GM06990 (cell line): ENCODE data around the gene MMEL1.

ENCODE experiments used
- DNase-seq: peaks from one replicate; pipeline ENCODE4 v3.0.0-alpha.2; 2011; ENCODE audit not compliant: insufficient read length; ENCODE audit errors: extremely low read depth
- H3K27me3 ChIP-seq: replicated peaks from 2 replicates; pipeline ENCODE4 v1.6.0; 2011; ENCODE audit warnings: low read length; ENCODE audit not compliant: control insufficient read depth, insufficient read depth
- H3K36me3 ChIP-seq: 2 replicates; pipeline ENCODE4 v1.5.1; 2011; ENCODE audit warnings: low read length; ENCODE audit not compliant: control insufficient read depth, insufficient read depth
- H3K4me3 ChIP-seq: replicated peaks from 2 replicates; pipeline ENCODE4 v1.5.1; 2011; ENCODE audit warnings: low read depth, mild to moderate bottlenecking, control low read depth, low read length
- TF ChIP-seq, protein P1 (sequence below): IDR thresholded peaks from 2 replicates; pipeline ENCODE4 v1.5.1; 2011; ENCODE audit warnings: low read length, control low read depth, mild to moderate bottlenecking, inconsistent platforms; ENCODE audit not compliant: insufficient read depth, poor library complexity, severe bottlenecking

The MMEL1 gene

GRCh38 chr1:2640626-2641025, 7.8 kb upstream of the MMEL1 start:
- no peak for DNase-seq
- Histone ChIP-seq H3K36me3 (no peaks in the 10 kb centered on the region), H3K27me3 (no peaks in the 10 kb centered on the region), H3K4me3 (no peak overlapping the region)
- TF ChIP-seq, protein P1, sequence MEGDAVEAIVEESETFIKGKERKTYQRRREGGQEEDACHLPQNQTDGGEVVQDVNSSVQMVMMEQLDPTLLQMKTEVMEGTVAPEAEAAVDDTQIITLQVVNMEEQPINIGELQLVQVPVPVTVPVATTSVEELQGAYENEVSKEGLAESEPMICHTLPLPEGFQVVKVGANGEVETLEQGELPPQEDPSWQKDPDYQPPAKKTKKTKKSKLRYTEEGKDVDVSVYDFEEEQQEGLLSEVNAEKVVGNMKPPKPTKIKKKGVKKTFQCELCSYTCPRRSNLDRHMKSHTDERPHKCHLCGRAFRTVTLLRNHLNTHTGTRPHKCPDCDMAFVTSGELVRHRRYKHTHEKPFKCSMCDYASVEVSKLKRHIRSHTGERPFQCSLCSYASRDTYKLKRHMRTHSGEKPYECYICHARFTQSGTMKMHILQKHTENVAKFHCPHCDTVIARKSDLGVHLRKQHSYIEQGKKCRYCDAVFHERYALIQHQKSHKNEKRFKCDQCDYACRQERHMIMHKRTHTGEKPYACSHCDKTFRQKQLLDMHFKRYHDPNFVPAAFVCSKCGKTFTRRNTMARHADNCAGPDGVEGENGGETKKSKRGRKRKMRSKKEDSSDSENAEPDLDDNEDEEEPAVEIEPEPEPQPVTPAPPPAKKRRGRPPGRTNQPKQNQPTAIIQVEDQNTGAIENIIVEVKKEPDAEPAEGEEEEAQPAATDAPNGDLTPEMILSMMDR: no peak

DNA sequence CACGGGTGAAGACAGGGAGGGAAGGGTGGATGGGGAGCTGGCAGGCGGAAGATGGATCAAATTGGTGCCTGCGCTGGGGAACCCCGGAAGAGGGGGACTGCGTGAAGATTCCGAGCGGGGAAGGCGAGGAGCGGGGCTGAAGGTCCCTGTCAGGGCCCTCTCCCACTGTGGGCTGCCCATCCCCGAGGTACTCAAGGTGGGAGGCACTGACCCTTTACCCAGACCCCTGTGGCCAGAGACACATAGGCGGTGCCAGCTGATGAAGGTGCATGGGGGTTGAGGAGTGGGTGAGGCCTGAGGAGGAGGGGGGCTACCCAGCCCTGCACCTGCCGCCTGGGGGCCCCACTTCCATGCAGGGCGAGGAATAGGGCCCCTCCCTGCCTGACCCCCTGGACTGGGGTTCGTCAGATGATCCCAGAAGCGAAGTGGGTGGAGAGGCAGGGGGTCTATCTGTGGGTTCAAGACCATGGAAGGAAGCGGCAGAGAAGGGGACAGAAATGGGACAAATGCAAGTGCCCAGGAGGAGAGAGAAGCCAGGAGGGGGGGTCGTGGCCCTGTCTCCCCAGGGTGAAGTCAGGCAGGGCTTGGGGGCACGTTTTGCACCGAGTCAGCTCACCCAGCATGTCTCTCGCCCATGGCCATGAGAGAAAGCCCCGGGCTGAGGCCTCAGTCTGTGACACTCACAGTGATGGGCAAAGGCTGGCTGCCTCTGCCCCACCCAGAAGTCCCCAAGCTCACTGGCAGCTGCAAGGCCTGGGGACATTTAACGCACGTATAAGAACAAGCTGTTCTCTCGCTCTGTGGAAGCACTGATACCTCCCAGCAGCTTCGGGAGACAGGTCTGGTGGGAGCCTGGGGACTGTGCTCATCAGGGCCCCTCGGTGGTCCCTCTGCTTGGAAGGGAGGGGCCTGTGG, 7.0 kb upstream of the MMEL1 start:
- no peak for DNase-seq
- no peak overlapping the region for H3K4me3 ChIP-seq
- no peaks in the 10 kb centered on the region for H3K36me3 ChIP-seq
- TF ChIP-seq, protein P1: no peak
- H3K27me3 ChIP-seq: no peaks in the 10 kb centered on the region

DNA sequence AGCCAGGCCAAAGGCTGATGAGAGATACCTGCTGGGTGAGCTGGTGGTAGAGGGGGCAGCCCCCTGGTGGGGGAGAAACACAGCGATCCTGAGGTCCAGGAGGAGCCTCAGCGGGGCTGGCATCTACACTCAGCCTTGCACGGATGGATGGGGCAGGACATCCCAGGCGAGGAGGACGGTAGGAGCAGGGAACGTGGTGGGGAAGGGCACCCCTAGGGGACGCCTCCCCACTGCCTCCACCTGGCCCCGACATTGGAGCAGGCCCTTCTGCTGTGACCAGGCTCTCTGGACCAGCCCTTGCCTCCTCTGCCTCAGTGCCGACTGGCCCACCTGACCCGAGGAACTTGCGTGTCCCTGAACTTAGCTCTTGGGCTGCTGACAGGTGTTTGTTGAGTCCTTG, 6.4 kb upstream of the MMEL1 start:
- no peak for DNase-seq
- no peak overlapping the region for H3K4me3 ChIP-seq

DNA sequence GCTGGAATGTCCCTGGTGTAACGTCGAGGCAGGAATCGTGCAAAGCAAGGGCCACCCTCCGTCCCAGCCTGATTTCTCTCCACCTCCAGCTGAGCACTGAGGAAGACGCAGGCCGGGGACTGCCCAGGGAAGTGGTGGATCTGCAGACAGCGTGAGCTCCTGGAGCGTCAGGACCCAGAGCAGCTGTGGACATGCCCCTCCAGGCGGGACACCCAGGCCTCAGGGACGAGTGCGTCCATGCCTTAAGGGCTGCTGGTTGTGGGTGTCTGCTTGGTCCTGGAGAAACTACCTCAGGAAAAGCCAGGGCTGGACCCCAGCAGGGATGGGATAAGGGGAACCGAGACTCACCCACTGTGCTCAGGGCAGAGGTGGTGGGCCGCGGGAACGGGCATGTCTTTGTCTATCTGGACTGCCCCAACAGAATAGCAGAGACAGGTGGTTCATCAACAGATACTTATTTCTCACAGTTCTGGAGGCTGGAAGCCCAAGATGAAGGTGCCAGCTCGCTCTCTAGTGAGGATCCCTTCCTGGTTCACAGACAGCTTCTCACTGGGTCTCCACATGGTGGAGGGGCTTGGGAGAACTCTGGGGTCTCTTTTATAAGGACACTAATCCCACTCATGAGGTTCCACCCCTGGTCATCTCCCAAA, 5.8 kb upstream of the MMEL1 start:
- Histone ChIP-seq H3K36me3 (no peaks in the 10 kb centered on the region), H3K4me3 (no peak overlapping the region), H3K27me3 (no peaks in the 10 kb centered on the region)
- TF ChIP-seq, protein P1: no peak
- no peak for DNase-seq

More for the DNA sequence above, 6.4 kb upstream of the MMEL1 start:
- Histone ChIP-seq H3K36me3 (no peaks in the 10 kb centered on the region), H3K27me3 (no peaks in the 10 kb centered on the region)
- TF ChIP-seq, protein P1: no peak

GRCh38 chr1:2637442-2638145, 4.8 kb upstream of the MMEL1 start:
- TF ChIP-seq, protein P1: no peak
- DNase-seq: no peak
- Histone ChIP-seq H3K36me3 (no peaks in the 10 kb centered on the region), H3K4me3 (no peak overlapping the region), H3K27me3 (no peaks in the 10 kb centered on the region)
